HG02798 (cell line): Measurements from ENCODE around the gene HOXC10.
A peak's percentile ranks its signal among the peaks of the same experiment; 100 is the strongest.

Source experiments
- ATAC-seq: cut with Tn5 transposase; IDR thresholded peaks from one replicate; pipeline ENCODE4 v1.9.1; 2021; ENCODE audit warnings: mild to moderate bottlenecking; ENCODE audit not compliant: unreplicated experiment, poor library complexity

Gene HOXC10

GRCh38 chr12:54011665-54012532 is 27.0 kb downstream of the HOXC10 start:
- ATAC-seq: no peak

- no peak for ATAC-seq
Measured at GRCh38 chr12:54012631-54013409, 27.9 kb downstream of the HOXC10 start.

GRCh38 chr12:54014377-54015017 is 29.6 kb downstream of the HOXC10 start:
- ATAC-seq: no peak

GRCh38 chr12:54015018-54015931 is 30.3 kb downstream of the HOXC10 start:
- ATAC-seq: no peak

GRCh38 chr12:54016051-54016450 is 31.1 kb downstream of the HOXC10 start:
- no peak for ATAC-seq

GRCh38 chr12:54016478-54016964 is 31.6 kb downstream of the HOXC10 start:
- ATAC-seq: no peak

GRCh38 chr12:54017027-54017788 is 32.3 kb downstream of the HOXC10 start:
- peak; percentile 23 for ATAC-seq

GRCh38 chr12:54017878-54018467 is 33.0 kb downstream of the HOXC10 start:
- peak; percentile 84 for ATAC-seq

GRCh38 chr12:54018468-54018984 is 33.6 kb downstream of the HOXC10 start:
- ATAC-seq: no peak

- ATAC-seq: no peak
Measured at GRCh38 chr12:54019091-54019811, 34.3 kb downstream of the HOXC10 start.

- ATAC-seq: no peak
Measured at GRCh38 chr12:54019924-54020590, 35.1 kb downstream of the HOXC10 start.

- ATAC-seq: no peak
Measured at GRCh38 chr12:54020591-54021405, 35.9 kb downstream of the HOXC10 start.

- peak; percentile 32 for ATAC-seq
Measured at GRCh38 chr12:54021432-54022013, 36.6 kb downstream of the HOXC10 start.

- ATAC-seq: no peak
Measured at GRCh38 chr12:54022960-54023884, 38.3 kb downstream of the HOXC10 start.

GRCh38 chr12:54024127-54024526 is 39.2 kb downstream of the HOXC10 start:
- ATAC-seq: no peak
